Activated CD4-positive, alpha-beta T cell treated with anti-CD3 and anti-CD28 coated beads for 1 hour (primary cell): ENCODE results near the gene CDK5R2.

Experiments
- DNase-seq: peaks from one replicate; pipeline ENCODE4 v3.0.0-alpha.2; 2020

Gene CDK5R2

DNA sequence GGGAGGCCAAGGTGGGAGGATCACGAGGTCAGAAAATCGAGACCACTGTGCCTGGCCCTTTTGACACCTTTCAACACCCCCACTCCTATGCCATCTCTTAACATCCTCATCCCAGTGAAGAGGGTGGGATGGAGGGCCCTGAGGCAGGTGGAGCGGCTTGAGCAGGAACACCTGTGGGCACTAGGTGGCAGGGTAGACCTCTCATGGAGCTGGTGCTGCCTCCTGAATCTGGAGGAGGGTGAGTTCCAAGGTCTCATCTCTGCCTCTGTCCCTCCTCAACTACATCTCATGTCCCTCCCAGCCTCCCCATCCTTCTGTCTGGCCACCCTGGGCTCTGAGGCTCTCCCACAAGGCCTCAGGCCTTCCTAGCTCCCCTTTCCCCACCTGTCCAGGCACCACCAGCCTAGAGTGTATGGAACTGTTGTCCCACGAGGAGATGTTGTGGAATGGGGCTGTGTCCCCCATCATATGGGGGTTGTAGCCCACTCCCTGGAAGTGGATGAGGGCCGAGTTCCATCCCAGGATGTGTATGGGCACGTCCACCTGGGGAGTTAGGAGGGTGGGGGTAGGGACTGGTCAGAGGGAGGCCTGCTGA lies 50.8 kb downstream of the CDK5R2 start:
- no peak for DNase-seq

DNA sequence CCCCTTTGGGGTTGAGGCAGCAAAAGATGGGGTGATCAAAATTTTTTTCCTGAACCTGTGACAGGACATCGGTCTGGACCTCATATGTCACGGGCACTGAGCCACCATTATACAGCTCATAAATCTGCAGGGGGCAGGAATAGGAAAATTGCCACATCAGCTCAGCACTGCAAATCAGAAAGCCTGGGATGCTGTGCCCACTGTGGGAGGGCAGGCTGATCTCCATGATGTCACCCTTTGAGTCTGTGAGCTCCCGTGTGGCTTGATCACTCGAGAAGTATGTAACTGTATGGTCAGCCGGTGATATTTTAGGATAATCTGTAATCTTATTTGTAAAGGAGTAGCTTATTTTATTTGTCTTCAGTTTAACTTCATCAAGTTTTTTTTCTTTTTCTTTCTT lies 51.4 kb downstream of the CDK5R2 start:
- DNase-seq: no peak
